H1 (cell line): ENCODE results near the gene CAST. TPM values are rescaled to one million over a fixed set of nuclear protein-coding genes. Genes with fewer than 3 reads are reported as not detected.

ENCODE experiments used
- CTCF ChIA-PET: fragments of 300-600 bp; sonication (Branson Sonifier 250); formaldehyde crosslinking; loops from one replicate; lab custom pipeline; 2021; ENCODE audit not compliant: partially characterized antibody; lab: Charles Lee
- POLR2A ChIA-PET: fragments of 300-600 bp; sonication (Branson Sonifier 250); formaldehyde crosslinking; loops from one replicate; lab custom pipeline; 2021; ENCODE audit warnings: inconsistent platforms; ENCODE audit not compliant: partially characterized antibody; lab: Charles Lee
- DNase-seq, 2 experiments: peaks; one replicate each; pipeline versions ENCODE4 v3.0.0 to v3.0.0-alpha.2; 2010 to 2022; ENCODE audit warnings: low spot score in 2 of 2, low read depth in 1 of 2, mixed read lengths in 1 of 2
- FAIRE-seq: peaks from 2 replicates; lab custom pipeline; 2011; peaks lifted over from hg19 to GRCh38; lab: Jason Lieb, UNC
- H2AFZ ChIP-seq: 2 replicates; pipeline ENCODE4 v1.8.1; 2012; ENCODE audit warnings: low read length, inconsistent platforms
- H2AK5ac ChIP-seq: 2 replicates; pipeline ENCODE4 v1.6.1; 2013; ENCODE audit warnings: low read depth, low read length
- H2BK120ac ChIP-seq: replicated peaks from 2 replicates; pipeline ENCODE3; 2013; ENCODE audit warnings: low read depth, low read length, inconsistent platforms
- H2BK12ac ChIP-seq: 2 replicates; pipeline ENCODE4 v1.6.1; 2013; ENCODE audit warnings: low read depth, low read length
- H2BK15ac ChIP-seq: 2 replicates; pipeline ENCODE4 v1.6.1; 2013; ENCODE audit warnings: low read length
- H2BK20ac ChIP-seq: 2 replicates; pipeline ENCODE4 v1.6.1; 2013; ENCODE audit warnings: low read length
- H2BK5ac ChIP-seq: 2 replicates; pipeline ENCODE4 v1.6.1; 2013; ENCODE audit warnings: low read depth, low read length
- H3K14ac ChIP-seq: 2 replicates; pipeline ENCODE4 v1.6.1; 2013; ENCODE audit warnings: inconsistent platforms; ENCODE audit not compliant: insufficient read length
- H3K18ac ChIP-seq: 2 replicates; pipeline ENCODE4 v1.6.1; 2013; ENCODE audit warnings: low read length; ENCODE audit errors: extremely low read depth
- H3K23ac ChIP-seq: 2 replicates; pipeline ENCODE4 v1.6.1; 2013; ENCODE audit warnings: inconsistent platforms; ENCODE audit not compliant: insufficient read length
- H3K23me2 ChIP-seq: 2 replicates; pipeline ENCODE4 v1.6.1; 2013; ENCODE audit warnings: low read depth, low read length
- H3K27ac ChIP-seq: 2 replicates; pipeline ENCODE4 v1.6.1; 2011; ENCODE audit warnings: low read depth, low read length, inconsistent platforms
- H3K27me3 ChIP-seq, 4 experiments: replicated peaks in 1 of 4; 1 replicate in 1 of 4; 2 replicates in 3 of 4; pipeline versions ENCODE4 v1.6.1 to v1.8.1; 2011 to 2013; ENCODE audit warnings: low read length in 3 of 4, mild to moderate bottlenecking in 3 of 4, inconsistent platforms in 2 of 4, mixed read lengths in 2 of 4, moderate library complexity in 1 of 4; ENCODE audit not compliant: control insufficient read depth in 3 of 4, insufficient read depth in 3 of 4; ENCODE audit errors: extremely low read depth in 1 of 4
- H3K36me3 ChIP-seq, 4 experiments: 2 replicates each; pipeline versions ENCODE4 v1.6.1 to v1.8.1; 2011 to 2013; ENCODE audit warnings: mild to moderate bottlenecking in 4 of 4, low read length in 3 of 4, moderate library complexity in 2 of 4, control low read depth in 1 of 4, inconsistent platforms in 1 of 4; ENCODE audit not compliant: insufficient read depth in 4 of 4, control insufficient read depth in 2 of 4
- H3K4ac ChIP-seq: replicated peaks from 2 replicates; pipeline ENCODE3; 2013; ENCODE audit warnings: low read length, low read depth, mixed read lengths, inconsistent platforms; ENCODE audit not compliant: insufficient read length
- H3K4me1 ChIP-seq, 4 experiments: replicated peaks in 1 of 4; 1 replicate in 1 of 4; 2 replicates in 3 of 4; pipeline versions ENCODE4 v1.6.1 to v1.8.1; 2011 to 2013; ENCODE audit warnings: low read length in 3 of 4, inconsistent platforms in 2 of 4, mixed read lengths in 1 of 4; ENCODE audit not compliant: insufficient read depth in 4 of 4, control insufficient read depth in 3 of 4
- H3K4me2 ChIP-seq, 2 experiments: 2 replicates each; pipeline versions ENCODE4 v1.6.1 to v1.8.1; 2011 to 2013; ENCODE audit warnings: low read depth in 2 of 2, low read length in 2 of 2, control low read depth in 1 of 2, inconsistent platforms in 1 of 2, mild to moderate bottlenecking in 1 of 2; ENCODE audit not compliant: insufficient read depth in 1 of 2
- H3K4me3 ChIP-seq, 4 experiments: fragments of 200-600, 300-600 bp in 1 of 4; sonication (generic), shearing (Covaris generic), sonication (Bioruptor Twin) in 1 of 4; 2 replicates each; pipeline versions ENCODE4 v1.5.1 to v1.8.1; 2011 to 2016; ENCODE audit warnings: low read length in 4 of 4, low read depth in 3 of 4, control low read depth in 2 of 4, inconsistent platforms in 2 of 4, mild to moderate bottlenecking in 2 of 4, mixed read lengths in 1 of 4, moderate library complexity in 1 of 4; ENCODE audit not compliant: insufficient read depth in 2 of 4; ENCODE audit errors: extremely low read depth in 1 of 4
- H3K56ac ChIP-seq: replicated peaks from 2 replicates; pipeline ENCODE3; 2013; ENCODE audit warnings: low read depth, mild to moderate bottlenecking, mixed read lengths, low read length, inconsistent platforms; ENCODE audit not compliant: insufficient read length
- H3K79me1 ChIP-seq: 2 replicates; pipeline ENCODE4 v1.6.1; 2013; ENCODE audit warnings: low read depth, low read length, control low read depth
- H3K79me2 ChIP-seq, 2 experiments: 2 replicates each; pipeline versions ENCODE4 v1.6.1 to v1.8.1; 2012 to 2013; ENCODE audit warnings: low read length in 2 of 2, mild to moderate bottlenecking in 2 of 2, inconsistent platforms in 1 of 2; ENCODE audit not compliant: insufficient read depth in 2 of 2, control insufficient read depth in 1 of 2
- H3K9ac ChIP-seq, 4 experiments: replicated peaks in 1 of 4; 1 replicate in 1 of 4; 2 replicates in 3 of 4; pipeline versions ENCODE4 v1.6.1 to v1.8.1; 2011 to 2013; ENCODE audit warnings: low read depth in 3 of 4, low read length in 3 of 4, control low read depth in 2 of 4, mild to moderate bottlenecking in 2 of 4, moderate library complexity in 2 of 4, inconsistent platforms in 1 of 4; ENCODE audit errors: extremely low read depth in 1 of 4
- H3K9me3 ChIP-seq, 2 experiments: 2 replicates each; pipeline versions ENCODE4 v1.6.1 to v1.8.1; 2012 to 2013; ENCODE audit warnings: mild to moderate bottlenecking in 2 of 2, moderate library complexity in 2 of 2, control low read depth in 1 of 2, inconsistent platforms in 1 of 2, low read depth in 1 of 2, low read length in 1 of 2, mixed read lengths in 1 of 2; ENCODE audit not compliant: insufficient read depth in 2 of 2
- H4K20me1 ChIP-seq, 2 experiments: replicated peaks in 1 of 2; 2 replicates each; pipeline versions ENCODE3 to v1.8.1; 2011 to 2013; ENCODE audit warnings: inconsistent platforms in 2 of 2, low read length in 2 of 2, mild to moderate bottlenecking in 1 of 2; ENCODE audit not compliant: insufficient read depth in 2 of 2, control insufficient read depth in 1 of 2
- H4K5ac ChIP-seq: 2 replicates; pipeline ENCODE4 v1.6.1; 2013; ENCODE audit warnings: low read length, low read depth, mixed read lengths, inconsistent platforms; ENCODE audit not compliant: insufficient read length
- H4K8ac ChIP-seq: 2 replicates; pipeline ENCODE4 v1.8.0; 2013; ENCODE audit warnings: mild to moderate bottlenecking, moderate library complexity, low read length, inconsistent platforms; ENCODE audit not compliant: insufficient read depth; ENCODE audit errors: extremely low read depth
- H4K91ac ChIP-seq: replicated peaks from 2 replicates; pipeline ENCODE3; 2013; ENCODE audit warnings: low read length, mixed read lengths, inconsistent platforms; ENCODE audit not compliant: insufficient read length
- BACH1 ChIP-seq: IDR thresholded peaks from 2 replicates; pipeline ENCODE4 v1.6.1; 2012; ENCODE audit warnings: low read length, improper control_type of control experiment
- KDM1A ChIP-seq: fragments of 200-600, 300-600 bp; sonication (generic); IDR thresholded peaks from 2 replicates; pipeline ENCODE4 v1.7.1; 2016; ENCODE audit warnings: mild to moderate bottlenecking, low read length, borderline replicate concordance
- RAD21 ChIP-seq, 2 experiments: IDR thresholded peaks in 1 of 2; conservative IDR thresholded peaks in 1 of 2; 2 replicates each; pipeline ENCODE4 v1.6.1; 2011; ENCODE audit warnings: low read depth in 2 of 2, low read length in 2 of 2, improper control_type of control experiment in 1 of 2, inconsistent platforms in 1 of 2, mild to moderate bottlenecking in 1 of 2, moderate library complexity in 1 of 2
- RBBP5 ChIP-seq: IDR thresholded peaks from 2 replicates; pipeline ENCODE4 v1.7.1; 2012; ENCODE audit warnings: low read depth, mild to moderate bottlenecking, inconsistent platforms, low read length, moderate library complexity, borderline replicate concordance
- SIX5 ChIP-seq: IDR thresholded peaks from 2 replicates; pipeline ENCODE4 v1.6.1; 2011; ENCODE audit warnings: mild to moderate bottlenecking, low read depth, low read length
- TAF7 ChIP-seq: optimal IDR thresholded peaks from 2 replicates; pipeline ENCODE3; 2011; ENCODE audit warnings: low read depth, mild to moderate bottlenecking, inconsistent platforms, low read length, moderate library complexity, borderline replicate concordance
- WGBS, 2 experiments: shearing (Covaris generic) in 1 of 2; methylation state at CpG; one replicate each; pipeline versions ENCODE4 v1.1.6 to v1.1.7; 2013 to 2015; ENCODE audit warnings: low lambda C conversion rate in 2 of 2, mixed read lengths in 2 of 2, inconsistent platforms in 1 of 2, low coverage in 1 of 2, missing lambda C conversion rate in 1 of 2; ENCODE audit not compliant: insufficient replicate concordance in 2 of 2, insufficient coverage in 1 of 2, insufficient read length in 1 of 2; ENCODE audit errors: extremely low coverage in 1 of 2, missing lambda C conversion rate in 1 of 2; 5-methylcytosine and 5-hydroxymethylcytosine counted together
- polyA plus RNA-seq, 7 experiments: library from polyadenylated mRNA; depleted of rRNA in 3 of 7; stranded (reverse) in 5 of 7; unstranded in 2 of 7; fragments of >200 nt in 5 of 7; fragments of 200-250 nt in 2 of 7; gene quantifications; 1 replicate in 5 of 7; 2 replicates in 1 of 7; 4 replicates in 1 of 7; pipeline versions ENCODE4 v1.2.1 to v1.2.3, GENCODE V29; 2011 to 2013; ENCODE audit warnings: missing spikeins in 2 of 7, mixed read lengths in 2 of 7
- total RNA-seq: library from RNA; stranded (reverse); fragmentation: NEBNext Ultra II Directional; extraction: Animal tissue kit (Norgen Biotek cat#: 25700); gene quantifications from 2 replicates; pipeline ENCODE4 v1.2.1, GENCODE V29; 2021
- TF ChIP-seq, protein P1 (sequence below): IDR thresholded peaks from 2 replicates; pipeline ENCODE4 v1.6.1; 2012; ENCODE audit warnings: inconsistent platforms
- TF ChIP-seq, protein P2 (sequence below): IDR thresholded peaks from 2 replicates; pipeline ENCODE4 v1.6.1; 2011; ENCODE audit warnings: low read depth, mild to moderate bottlenecking, low read length; ENCODE audit not compliant: insufficient read depth
- TF ChIP-seq, protein P3 (sequence below), 3 experiments: IDR thresholded peaks; 1 replicate in 2 of 3; 2 replicates in 1 of 3; pipeline versions ENCODE4 v1.5.1 to v1.6.1; 2011; ENCODE audit warnings: low read length in 3 of 3, mild to moderate bottlenecking in 3 of 3, inconsistent platforms in 2 of 3, low read depth in 1 of 3, moderate library complexity in 1 of 3; ENCODE audit not compliant: insufficient read depth in 1 of 3; ENCODE audit errors: control extremely low read depth in 1 of 3

CAST gene
- total and polyA plus RNA-seq, 2 of the 8 experiments (the other 6 are each of a cell fraction or from before 2014, with no cell fraction given): 9.0 to 48.2 TPM

DNA sequence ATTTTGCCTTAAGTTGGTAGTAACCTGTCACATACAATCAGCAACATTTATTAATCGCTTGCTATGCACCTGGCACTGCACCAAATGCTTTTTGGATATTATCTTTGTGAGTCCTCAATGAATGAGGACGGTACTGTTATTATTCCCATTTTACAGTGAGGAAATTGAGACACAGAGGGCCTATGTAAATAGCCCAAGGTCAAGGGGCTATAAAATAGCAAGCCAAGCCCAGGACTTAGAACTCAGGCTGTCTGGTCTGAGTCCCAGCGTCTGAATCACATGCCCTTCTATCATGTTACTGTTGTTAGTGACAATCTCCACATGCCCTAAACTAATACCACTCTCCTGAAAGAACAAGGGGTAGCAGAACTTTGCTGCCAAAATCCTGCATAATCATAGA, 85.5 kb downstream of the CAST start:
- no peak overlapping the region for H3K18ac ChIP-seq
- peaks cover 0 to 4% (median 0%) of the 10 kb centered on the region in 4 experiments; a peak in 3 of 8 replicates for H3K36me3 ChIP-seq
- H2AK5ac ChIP-seq: no peak overlapping the region
- H3K9me3 ChIP-seq: no peaks in the 10 kb centered on the region
- FAIRE-seq (no peak), DNase-seq (no peak)
- ChIA-PET POLR2A (no interaction called here), CTCF (interaction anchor here (0.9 to 1.5 kb wide), 4 partner anchors 27 to 402 kb away, joined by 3 to 5 read pairs (median 3); no protein-coding TSS in a partner anchor)
- no peak overlapping the region for H4K5ac ChIP-seq
- H3K56ac ChIP-seq: no peak overlapping the region
- H3K23ac ChIP-seq: no peak overlapping the region
- H3K23me2 ChIP-seq: no peaks in the 10 kb centered on the region
- H2BK20ac ChIP-seq: no peak overlapping the region
- no peak overlapping the region for H3K9ac ChIP-seq
- H3K79me2 ChIP-seq: no peaks in the 10 kb centered on the region
- no peaks in the 10 kb centered on the region for H3K27me3 ChIP-seq
- no peak overlapping the region for H4K8ac ChIP-seq
- no peak overlapping the region for H2BK5ac ChIP-seq
- H3K4me2 ChIP-seq: no peak overlapping the region
- no peak overlapping the region for H2BK15ac ChIP-seq
- H3K4ac ChIP-seq: no peak overlapping the region
- WGBS, 2 experiments: 88% methylated on average over 3 of the region's 3 CpGs; no CpG with 5 or more reads in 1 of the 2 experiments
- no peak overlapping the region for H2AFZ ChIP-seq
- no peak overlapping the region for H3K27ac ChIP-seq
- H4K91ac ChIP-seq: no peak overlapping the region
- H4K20me1 ChIP-seq: no peaks in the 10 kb centered on the region
- no peaks in the 10 kb centered on the region for H3K79me1 ChIP-seq
- no peak overlapping the region for H2BK120ac ChIP-seq
- H2BK12ac ChIP-seq: no peak overlapping the region
- no peak overlapping the region for H3K14ac ChIP-seq
- H3K4me1 ChIP-seq: no peaks in the 10 kb centered on the region; a peak in 1 of 7 replicates
- H3K4me3 ChIP-seq: no peak overlapping the region
- TF ChIP-seq KDM1A (no peak), RBBP5 (no peak), RAD21 (IDR thresholded peaks at IDR 0.05 in 1 of 2, conservative IDR thresholded peaks at IDR 0.05 in 1 of 2; ENCODE audit: low read depth in 2 of 2, low read length in 2 of 2) (no peak), TAF7 (no peak), BACH1 (no peak), SIX5 (no peak)
- TF ChIP-seq, protein P1, sequence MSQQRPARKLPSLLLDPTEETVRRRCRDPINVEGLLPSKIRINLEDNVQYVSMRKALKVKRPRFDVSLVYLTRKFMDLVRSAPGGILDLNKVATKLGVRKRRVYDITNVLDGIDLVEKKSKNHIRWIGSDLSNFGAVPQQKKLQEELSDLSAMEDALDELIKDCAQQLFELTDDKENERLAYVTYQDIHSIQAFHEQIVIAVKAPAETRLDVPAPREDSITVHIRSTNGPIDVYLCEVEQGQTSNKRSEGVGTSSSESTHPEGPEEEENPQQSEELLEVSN: no peak
- TF ChIP-seq, protein P2, sequence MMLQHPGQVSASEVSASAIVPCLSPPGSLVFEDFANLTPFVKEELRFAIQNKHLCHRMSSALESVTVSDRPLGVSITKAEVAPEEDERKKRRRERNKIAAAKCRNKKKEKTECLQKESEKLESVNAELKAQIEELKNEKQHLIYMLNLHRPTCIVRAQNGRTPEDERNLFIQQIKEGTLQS: no peak
- TF ChIP-seq, protein P3, sequence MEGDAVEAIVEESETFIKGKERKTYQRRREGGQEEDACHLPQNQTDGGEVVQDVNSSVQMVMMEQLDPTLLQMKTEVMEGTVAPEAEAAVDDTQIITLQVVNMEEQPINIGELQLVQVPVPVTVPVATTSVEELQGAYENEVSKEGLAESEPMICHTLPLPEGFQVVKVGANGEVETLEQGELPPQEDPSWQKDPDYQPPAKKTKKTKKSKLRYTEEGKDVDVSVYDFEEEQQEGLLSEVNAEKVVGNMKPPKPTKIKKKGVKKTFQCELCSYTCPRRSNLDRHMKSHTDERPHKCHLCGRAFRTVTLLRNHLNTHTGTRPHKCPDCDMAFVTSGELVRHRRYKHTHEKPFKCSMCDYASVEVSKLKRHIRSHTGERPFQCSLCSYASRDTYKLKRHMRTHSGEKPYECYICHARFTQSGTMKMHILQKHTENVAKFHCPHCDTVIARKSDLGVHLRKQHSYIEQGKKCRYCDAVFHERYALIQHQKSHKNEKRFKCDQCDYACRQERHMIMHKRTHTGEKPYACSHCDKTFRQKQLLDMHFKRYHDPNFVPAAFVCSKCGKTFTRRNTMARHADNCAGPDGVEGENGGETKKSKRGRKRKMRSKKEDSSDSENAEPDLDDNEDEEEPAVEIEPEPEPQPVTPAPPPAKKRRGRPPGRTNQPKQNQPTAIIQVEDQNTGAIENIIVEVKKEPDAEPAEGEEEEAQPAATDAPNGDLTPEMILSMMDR (IDR thresholded peaks at IDR 0.05; ENCODE audit: control extremely low read depth in 1 of 3, insufficient read depth in 1 of 3, low read depth in 1 of 3, low read length in 3 of 3): no peak
